Measurements from ENCODE around the gene ATP2B1.

DNA sequence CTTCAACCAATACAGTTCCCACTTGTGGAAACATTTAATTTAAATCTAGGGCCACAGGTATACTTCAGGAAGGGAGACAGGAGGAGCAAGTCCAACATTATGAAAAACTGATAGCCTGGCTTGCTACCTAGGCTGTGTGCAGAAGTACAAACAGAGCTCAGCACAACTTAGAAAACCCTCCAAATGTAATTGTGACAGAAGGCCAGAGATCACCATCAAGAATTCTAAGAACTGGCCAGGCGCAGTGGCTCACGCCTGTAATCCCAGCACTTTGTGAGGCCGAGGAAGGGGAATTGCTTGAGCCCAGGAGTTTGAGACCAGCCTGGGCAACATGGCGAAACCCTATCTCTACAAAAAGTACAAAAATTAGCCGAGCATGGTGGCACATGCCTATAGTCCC is 14.1 kb downstream of the ATP2B1 start:
- TF ChIP-seq POLR2A (IDR thresholded peaks at IDR 0.05; ENCODE audit: low read depth, low read length) (no peak), POLR2AphosphoS5 (IDR thresholded peaks at IDR 0.05; ENCODE audit: low read depth, low read length) (no peak), TAF1 (IDR thresholded peaks at IDR 0.05; ENCODE audit: low read depth, low read length) (no peak), POU2F2 (IDR thresholded peaks at IDR 0.05; ENCODE audit: low read depth, low read length) (no peak), SPI1 (IDR thresholded peaks at IDR 0.05; ENCODE audit: low read depth, low read length) (no peak)

All from GM12891 (cell line).